Endothelial cell of umbilical vein (primary cell): ENCODE data around the gene CKS1B. TPM values are rescaled to one million over a fixed set of nuclear protein-coding genes. Genes with fewer than 3 reads are reported as not detected.

Experiments
- BruUV-seq: library from RNA; stranded (reverse); fragments of 400-500 nt; replicated peaks from 2 replicates; lab custom pipeline; 2021; lab: Mats Ljungman, UMichigan
- CTCF ChIA-PET: fragments of 300-600, 350-600 bp; sonication (Branson Sonifier 250); formaldehyde crosslinking; loops from one replicate; lab custom pipeline; 2021; ENCODE audit warnings: antibody characterized with exemption, inconsistent platforms; lab: Charles Lee
- POLR2A ChIA-PET: fragments of 300-600, 350-600 bp; sonication (Branson Sonifier 250); formaldehyde crosslinking; loops from one replicate; lab custom pipeline; 2021; ENCODE audit warnings: antibody characterized with exemption, inconsistent platforms; lab: Charles Lee
- DNase-seq: peaks from one replicate; pipeline ENCODE4 v3.0.0-alpha.2; 2011; ENCODE audit warnings: low read depth, low spot score
- FAIRE-seq: peaks from 2 replicates; lab custom pipeline; 2011; peaks lifted over from hg19 to GRCh38; lab: Jason Lieb, UNC
- H2AFZ ChIP-seq: 2 replicates; pipeline ENCODE4 v1.6.0; 2012; ENCODE audit warnings: low read depth, low read length, control low read depth, inconsistent platforms
- H3K27ac ChIP-seq: 2 replicates; pipeline ENCODE4 v1.5.1; 2011; ENCODE audit warnings: low read depth, mild to moderate bottlenecking, control low read depth, low read length, moderate library complexity; ENCODE audit not compliant: insufficient read depth
- H3K27me3 ChIP-seq, 2 experiments: 2 replicates each; pipeline versions ENCODE4 v1.6.0 to v1.6.1; 2011; ENCODE audit warnings: low read length in 2 of 2, mixed read lengths in 1 of 2; ENCODE audit not compliant: control insufficient read depth in 2 of 2, insufficient read depth in 2 of 2
- H3K36me3 ChIP-seq, 2 experiments: 2 replicates in 1 of 2; 3 replicates in 1 of 2; pipeline ENCODE4 v1.5.1; 2011; ENCODE audit warnings: low read length in 2 of 2, mild to moderate bottlenecking in 1 of 2, moderate library complexity in 1 of 2; ENCODE audit not compliant: control insufficient read depth in 2 of 2, insufficient read depth in 2 of 2; ENCODE audit errors: extremely low read depth in 1 of 2
- H3K4me1 ChIP-seq: 3 replicates; pipeline ENCODE4 v1.5.1; 2011; ENCODE audit warnings: mild to moderate bottlenecking, low read length; ENCODE audit not compliant: control insufficient read depth, insufficient read depth; ENCODE audit errors: extremely low read depth
- H3K4me2 ChIP-seq: 2 replicates; pipeline ENCODE4 v1.6.1; 2011; ENCODE audit warnings: low read length, control low read depth, mixed read lengths; ENCODE audit not compliant: insufficient read depth
- H3K4me3 ChIP-seq, 3 experiments: fragments of 200-600 bp in 1 of 3; sonication (generic), shearing (Covaris generic) in 1 of 3; replicated peaks in 1 of 3; 2 replicates each; pipeline ENCODE4 v1.5.1; 2011 to 2016; ENCODE audit warnings: control low read depth in 3 of 3, low read length in 3 of 3, mild to moderate bottlenecking in 2 of 3, inconsistent platforms in 1 of 3, low read depth in 1 of 3, moderate library complexity in 1 of 3; ENCODE audit not compliant: insufficient read depth in 1 of 3
- H3K79me2 ChIP-seq: 2 replicates; pipeline ENCODE4 v1.6.0; 2012; ENCODE audit warnings: low read length, inconsistent platforms; ENCODE audit not compliant: control insufficient read depth, insufficient read depth
- H3K9ac ChIP-seq: replicated peaks from 2 replicates; pipeline ENCODE3; 2011; ENCODE audit warnings: low read length, control low read depth; ENCODE audit not compliant: insufficient read depth; ENCODE audit errors: extremely low read depth
- H3K9me1 ChIP-seq: replicated peaks from 3 replicates; pipeline ENCODE4 v1.6.0; 2011; ENCODE audit warnings: mild to moderate bottlenecking, low read length; ENCODE audit not compliant: control insufficient read depth, insufficient read depth; ENCODE audit errors: extremely low read depth
- H3K9me3 ChIP-seq: replicated peaks from 2 replicates; pipeline ENCODE4 v1.5.1; 2012; ENCODE audit warnings: low read length, inconsistent platforms; ENCODE audit not compliant: control insufficient read depth, insufficient read depth
- H4K20me1 ChIP-seq: replicated peaks from 2 replicates; pipeline ENCODE3; 2011; ENCODE audit warnings: mild to moderate bottlenecking, low read length; ENCODE audit not compliant: control insufficient read depth, insufficient read depth; ENCODE audit errors: extremely low read depth
- EZH2 ChIP-seq: IDR thresholded peaks from 2 replicates; pipeline ENCODE4 v1.6.1; 2012; ENCODE audit warnings: borderline replicate concordance, low read depth, mild to moderate bottlenecking, moderate library complexity, low read length, inconsistent platforms; ENCODE audit not compliant: severe bottlenecking
- FOS ChIP-seq: IDR thresholded peaks from 2 replicates; pipeline ENCODE4 v1.6.1; 2011; ENCODE audit warnings: mild to moderate bottlenecking, low read length, moderate library complexity, borderline replicate concordance; ENCODE audit not compliant: insufficient read depth
- JUN ChIP-seq: IDR thresholded peaks from 2 replicates; pipeline ENCODE4 v1.6.1; 2011; ENCODE audit warnings: borderline replicate concordance, low read depth; ENCODE audit not compliant: insufficient read length, insufficient read depth
- POLR2A ChIP-seq: IDR thresholded peaks from 2 replicates; pipeline ENCODE4 v1.6.1; 2012; ENCODE audit warnings: low read depth, mild to moderate bottlenecking, control low read depth, low read length
- POLR2AphosphoS5 ChIP-seq: IDR thresholded peaks from 2 replicates; pipeline ENCODE4 v1.6.1; 2012; ENCODE audit warnings: low read depth, mild to moderate bottlenecking, control low read depth, low read length, moderate library complexity; ENCODE audit not compliant: insufficient read depth
- dilution Hi-C: fragments of 300-500 bp; cut with MboI; formaldehyde crosslinking; loops from one replicate; pipeline ENCODE4 v1.15.0; 2019; ENCODE audit warnings: low sequenced_read_pairs; ENCODE audit not compliant: extremely low pct_ligation_motif_present
- intact Hi-C: fragments of 100-400 bp; cut with micrococcal nuclease; formaldehyde crosslinking; loops from one replicate; pipeline ENCODE4 v1.10.0; 2022
- polyA plus RNA-seq, 4 experiments: library from polyadenylated mRNA; depleted of rRNA in 3 of 4; stranded (reverse) in 3 of 4; unstranded in 1 of 4; fragments of >200 nt; gene quantifications; 2 replicates each; pipeline versions ENCODE4 v1.2.1 to v1.2.3, GENCODE V29; 2011 to 2012; ENCODE audit warnings: missing spikeins in 1 of 4
- total RNA-seq: library from RNA; stranded (reverse); gene quantifications from 2 replicates; pipeline ENCODE4 v1.2.3, GENCODE V29; 2021
- TF ChIP-seq, protein P1 (sequence below): IDR thresholded peaks from 2 replicates; pipeline ENCODE4 v1.6.1; 2011; ENCODE audit not compliant: insufficient read depth, insufficient read length
- TF ChIP-seq, protein P2 (sequence below), 2 donors: IDR thresholded peaks; 1 replicate in 1 of 2; 2 replicates in 1 of 2; pipeline ENCODE4 v1.5.1; 2011; ENCODE audit warnings: low read length in 2 of 2, mild to moderate bottlenecking in 2 of 2, moderate library complexity in 2 of 2, control low read depth in 1 of 2, inconsistent platforms in 1 of 2, low read depth in 1 of 2; ENCODE audit not compliant: insufficient read depth in 1 of 2; ENCODE audit errors: extremely low read depth in 1 of 2

The CKS1B gene
- total and polyA plus RNA-seq, 2 donors (not counting 3 experiments of a cell fraction or from before 2014, with no cell fraction given): 126 to 280 TPM

DNA sequence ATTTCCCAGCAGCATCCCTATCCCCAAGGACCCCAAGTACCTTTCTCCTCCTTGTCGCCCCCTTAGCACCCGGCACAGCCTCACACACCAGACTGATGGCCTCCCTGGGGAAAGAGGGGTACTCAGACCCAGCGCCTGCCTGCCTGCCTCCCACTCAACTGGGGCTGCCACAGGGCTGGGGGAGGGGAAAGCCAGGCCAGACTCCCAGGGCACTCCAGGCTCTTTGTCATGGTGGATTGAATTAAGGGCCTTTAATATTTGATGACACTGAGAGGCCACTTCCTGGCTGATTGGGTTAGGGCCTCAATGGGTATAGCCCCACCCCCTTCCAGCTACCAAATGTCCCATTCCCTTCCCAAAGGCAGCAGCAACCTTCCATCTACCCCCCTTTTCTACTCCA lies 5.8 kb upstream of the CKS1B start:
- H3K27ac ChIP-seq: peak overlapping the region; percentile 99
- TF ChIP-seq, protein P1, sequence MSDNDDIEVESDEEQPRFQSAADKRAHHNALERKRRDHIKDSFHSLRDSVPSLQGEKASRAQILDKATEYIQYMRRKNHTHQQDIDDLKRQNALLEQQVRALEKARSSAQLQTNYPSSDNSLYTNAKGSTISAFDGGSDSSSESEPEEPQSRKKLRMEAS: no peak
- TF ChIP-seq EZH2: no peak
- no peak for TF ChIP-seq POLR2A
- TF ChIP-seq POLR2AphosphoS5: no peak
- TF ChIP-seq, protein P2, sequence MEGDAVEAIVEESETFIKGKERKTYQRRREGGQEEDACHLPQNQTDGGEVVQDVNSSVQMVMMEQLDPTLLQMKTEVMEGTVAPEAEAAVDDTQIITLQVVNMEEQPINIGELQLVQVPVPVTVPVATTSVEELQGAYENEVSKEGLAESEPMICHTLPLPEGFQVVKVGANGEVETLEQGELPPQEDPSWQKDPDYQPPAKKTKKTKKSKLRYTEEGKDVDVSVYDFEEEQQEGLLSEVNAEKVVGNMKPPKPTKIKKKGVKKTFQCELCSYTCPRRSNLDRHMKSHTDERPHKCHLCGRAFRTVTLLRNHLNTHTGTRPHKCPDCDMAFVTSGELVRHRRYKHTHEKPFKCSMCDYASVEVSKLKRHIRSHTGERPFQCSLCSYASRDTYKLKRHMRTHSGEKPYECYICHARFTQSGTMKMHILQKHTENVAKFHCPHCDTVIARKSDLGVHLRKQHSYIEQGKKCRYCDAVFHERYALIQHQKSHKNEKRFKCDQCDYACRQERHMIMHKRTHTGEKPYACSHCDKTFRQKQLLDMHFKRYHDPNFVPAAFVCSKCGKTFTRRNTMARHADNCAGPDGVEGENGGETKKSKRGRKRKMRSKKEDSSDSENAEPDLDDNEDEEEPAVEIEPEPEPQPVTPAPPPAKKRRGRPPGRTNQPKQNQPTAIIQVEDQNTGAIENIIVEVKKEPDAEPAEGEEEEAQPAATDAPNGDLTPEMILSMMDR (IDR thresholded peaks at IDR 0.05; ENCODE audit: extremely low read depth in 1 of 2, insufficient read depth in 1 of 2, low read depth in 1 of 2, low read length in 2 of 2): no peak
- no peak for TF ChIP-seq JUN
- TF ChIP-seq FOS: no peak
- peak overlapping the region; percentile 64 to 78 (median 70) for H3K4me3 ChIP-seq
- FAIRE-seq (no peak), DNase-seq (no peak)
- no peaks in the 10 kb centered on the region for H3K27me3 ChIP-seq
- H2AFZ ChIP-seq: no peak overlapping the region
- no TSS peak for BruUV-seq
- H3K79me2 ChIP-seq: peaks cover 58% of the 10 kb centered on the region
- peaks cover 66% of the 10 kb centered on the region for H3K4me1 ChIP-seq
- H3K4me2 ChIP-seq: peak overlapping the region; percentile 80
- peaks cover 19 to 31% of the 10 kb centered on the region in 2 experiments for H3K36me3 ChIP-seq
- ChIA-PET CTCF (interaction anchor here (1.9 to 3.8 kb wide), 3 partner anchors 7 to 82 kb away, joined by 6 to 26 read pairs (median 17); partner anchors contain the start of genes ADAM15 and PYGO2), POLR2A (no interaction called here)
- intact Hi-C loops (no loop called here), dilution Hi-C loops (no loop called here)
- H4K20me1 ChIP-seq: no peaks in the 10 kb centered on the region
- H3K9me1 ChIP-seq: no peaks in the 10 kb centered on the region
- H3K9ac ChIP-seq: peak overlapping the region; percentile 57
- H3K9me3 ChIP-seq: no peaks in the 10 kb centered on the region
